GM12872 (cell line): ENCODE results near the gene ANKLE1.

Source experiments
- CTCF ChIP-seq: IDR thresholded peaks from 3 replicates; pipeline ENCODE4 v1.5.1; 2011; ENCODE audit warnings: low read depth, mild to moderate bottlenecking, low read length, moderate library complexity; ENCODE audit not compliant: insufficient read depth

Gene ANKLE1

GRCh38 chr19:17320435-17320834 is 38.7 kb downstream of the ANKLE1 start:
- TF ChIP-seq CTCF: no peak

- TF ChIP-seq CTCF: no peak
Measured at GRCh38 chr19:17321655-17322489, 40.2 kb downstream of the ANKLE1 start.

- no peak for TF ChIP-seq CTCF
Measured at GRCh38 chr19:17322854-17323253, 41.2 kb downstream of the ANKLE1 start.

GRCh38 chr19:17323300-17323963 is 41.7 kb downstream of the ANKLE1 start:
- TF ChIP-seq CTCF: no peak

GRCh38 chr19:17323964-17324332 is 42.2 kb downstream of the ANKLE1 start:
- no peak for TF ChIP-seq CTCF

GRCh38 chr19:17324357-17325114 is 42.8 kb downstream of the ANKLE1 start:
- no peak for TF ChIP-seq CTCF

GRCh38 chr19:17325133-17325532 is 43.4 kb downstream of the ANKLE1 start:
- no peak for TF ChIP-seq CTCF
